Body of pancreas (tissue), 4 donors: ENCODE data around the gene ZNF565. TPM values are rescaled to one million over a fixed set of nuclear protein-coding genes. Genes with fewer than 3 reads are reported as not detected.
A peak's percentile ranks its signal among the peaks of the same experiment; 100 is the strongest.

Experiments used
- ATAC-seq: fragments of 150-250 bp; one replicate; pipeline ENCODE4 v1.9.1; 2016
- DNase-seq, 4 donors: peaks; one replicate each; pipeline ENCODE4 v3.0.0-alpha.2; 2019
- H3K27ac ChIP-seq, 4 donors: fragments of 200-600 bp; sonication (generic); 1 replicate in 3 of 4; 2 replicates in 1 of 4; pipeline versions ENCODE4 v1.5.1 to v1.6.1; 2016 to 2019; ENCODE audit warnings: mild to moderate bottlenecking in 1 of 4, mixed read lengths in 1 of 4, moderate library complexity in 1 of 4
- H3K27me3 ChIP-seq, 2 donors: fragments of 200-600 bp; sonication (generic); one replicate each; pipeline ENCODE4 v1.6.0; 2016; ENCODE audit warnings: mild to moderate bottlenecking in 1 of 2
- H3K36me3 ChIP-seq, 2 donors: fragments of 200-600 bp; sonication (generic); replicated peaks in 1 of 2; 2 replicates each; pipeline ENCODE4 v1.5.1; 2016; ENCODE audit warnings: low read depth in 2 of 2; ENCODE audit not compliant: insufficient read depth in 1 of 2
- H3K4me1 ChIP-seq: fragments of 200-600 bp; sonication (generic); one replicate; pipeline ENCODE4 v1.6.0; 2016
- H3K4me3 ChIP-seq, 2 donors: fragments of 200-600 bp; sonication (generic); 1 replicate in 1 of 2; 2 replicates in 1 of 2; pipeline ENCODE4 v1.5.1; 2016 to 2019
- H3K9me3 ChIP-seq, 3 donors: fragments of 200-600 bp; sonication (generic); 1 replicate in 2 of 3; 2 replicates in 1 of 3; pipeline ENCODE4 v1.5.1; 2016
- CTCF ChIP-seq, 7 experiments: fragments of 450-650 bp in 4 of 7; fragments of 200-600 bp in 3 of 7; sonication (generic) in 3 of 7; IDR thresholded peaks; one replicate each; pipeline ENCODE4 v1.5.1; 2016 to 2019; ENCODE audit warnings: antibody characterized with exemption in 7 of 7
- POLR2A ChIP-seq, 3 donors: fragments of 450-650 bp; IDR thresholded peaks; one replicate each; pipeline ENCODE4 v1.6.1; 2016; ENCODE audit warnings: antibody characterized with exemption in 3 of 3, mild to moderate bottlenecking in 2 of 3
- WGBS, 2 donors: methylation state at CpG; one replicate each; pipeline ENCODE4 v1.1.5; 2017; 5-methylcytosine and 5-hydroxymethylcytosine counted together
- intact Hi-C: fragments of 100-400 bp; cut with DNase I; formaldehyde crosslinking; loops from one replicate; pipeline ENCODE4 v1.15.1; 2023
- total RNA-seq, 2 donors: library from RNA; depleted of rRNA; stranded (reverse); fragments of >200 nt; gene quantifications; one replicate each; pipeline ENCODE4 v1.1.0, GENCODE V29; 2016

Gene ZNF565
- total RNA-seq, 2 donors from 2014 or later = 4.9 to 5.3 TPM

- H3K9me3 ChIP-seq = no peaks in the 10 kb centered on the region
- ATAC-seq (no peak), DNase-seq (no peak)
- no peak overlapping the region for H3K27ac ChIP-seq
- TF ChIP-seq POLR2A (IDR thresholded peaks at IDR 0.05) (no peak), CTCF (IDR thresholded peaks at IDR 0.05) (no peak)
- WGBS, 2 donors = 70 to 88% methylated on average over 16 to 42 of the region's 42 CpGs
- H3K36me3 ChIP-seq = no peaks in the 10 kb centered on the region
- intact Hi-C loops = no loop called here
- peak overlapping the region in 1 of 2 donors; percentile 20 for H3K4me3 ChIP-seq
- H3K4me1 ChIP-seq = no peaks in the 10 kb centered on the region
- H3K27me3 ChIP-seq = no peaks in the 10 kb centered on the region
These were observed 42.5 kb upstream of the ZNF565 start for GRCh38 chr19:36256853-36257519.

- no peaks in the 10 kb centered on the region for H3K27me3 ChIP-seq
- H3K4me1 ChIP-seq = no peaks in the 10 kb centered on the region
- intact Hi-C loops = no loop called here
- DNase-seq = no peak
- TF ChIP-seq POLR2A (IDR thresholded peaks at IDR 0.05) = no peak
- no peak for TF ChIP-seq CTCF (IDR thresholded peaks at IDR 0.05)
- H3K27ac ChIP-seq = no peak overlapping the region
- no peak for ATAC-seq
- H3K36me3 ChIP-seq = no peaks in the 10 kb centered on the region
- 91 to 96% methylated on average over 4 to 15 of the region's 15 CpGs for WGBS, 2 donors
- no peak overlapping the region for H3K4me3 ChIP-seq
- no peaks in the 10 kb centered on the region for H3K9me3 ChIP-seq
These were observed 41.6 kb upstream of the ZNF565 start for GRCh38 chr19:36256064-36256463.

- intact Hi-C loops = no loop called here
- H3K9me3 ChIP-seq = no peaks in the 10 kb centered on the region
These were observed 40.9 kb upstream of the ZNF565 start for GRCh38 chr19:36255316-36255715.

GRCh38 chr19:36254848-36255247 lies 40.4 kb upstream of the ZNF565 start:
- ATAC-seq = no peak
- DNase-seq = no peak
- Histone ChIP-seq H3K4me1 (no peaks in the 10 kb centered on the region), H3K9me3 (no peaks in the 10 kb centered on the region), H3K27ac (no peak overlapping the region), H3K27me3 (no peaks in the 10 kb centered on the region), H3K4me3 (no peak overlapping the region), H3K36me3 (no peaks in the 10 kb centered on the region)
- no peak for TF ChIP-seq POLR2A (IDR thresholded peaks at IDR 0.05)
- no peak for TF ChIP-seq CTCF (IDR thresholded peaks at IDR 0.05)
- 86 to 91% methylated on average over 9 to 11 of the region's 11 CpGs for WGBS, 2 donors
- intact Hi-C loops = no loop called here

More at GRCh38 chr19:36255316-36255715, 40.9 kb upstream of the ZNF565 start:
- no peak overlapping the region for H3K27ac ChIP-seq
- DNase-seq (no peak), ATAC-seq (no peak)
- H3K4me1 ChIP-seq = no peaks in the 10 kb centered on the region
- H3K36me3 ChIP-seq = no peaks in the 10 kb centered on the region
- no peak overlapping the region for H3K4me3 ChIP-seq
- WGBS, 2 donors = 95% methylated on average over 15 to 28 of the region's 28 CpGs
- no peaks in the 10 kb centered on the region for H3K27me3 ChIP-seq
- TF ChIP-seq POLR2A (IDR thresholded peaks at IDR 0.05) = no peak
- TF ChIP-seq CTCF (IDR thresholded peaks at IDR 0.05) = no peak

GRCh38 chr19:36252047-36252446 lies 37.6 kb upstream of the ZNF565 start:
- intact Hi-C loops = no loop called here
- no peak overlapping the region for H3K4me3 ChIP-seq
- no peak for TF ChIP-seq POLR2A (IDR thresholded peaks at IDR 0.05)
- TF ChIP-seq CTCF (IDR thresholded peaks at IDR 0.05) = no peak

More at GRCh38 chr19:36252047-36252446, 37.6 kb upstream of the ZNF565 start:
- Histone ChIP-seq H3K4me1 (no peaks in the 10 kb centered on the region), H3K36me3 (no peaks in the 10 kb centered on the region), H3K27ac (no peak overlapping the region), H3K9me3 (no peaks in the 10 kb centered on the region), H3K27me3 (no peaks in the 10 kb centered on the region)
- DNase-seq = no peak
- ATAC-seq = no peak
- WGBS, 2 donors = 53 to 59% methylated on average over 1 of the region's 1 CpG
